Activated CD4-positive, alpha-beta T cell treated with anti-CD3 and anti-CD28 coated beads, Interleukin-2, amount 10 ng/mL, durations not matched to agents 7 days and 5 days (primary cell): ENCODE results near the gene RNF133. TPM values are rescaled to one million over a fixed set of nuclear protein-coding genes. Genes with fewer than 3 reads are reported as not detected.
"Not testable (repeated sequence)": the region's sequence is repeated elsewhere in the genome, so short reads cannot be mapped to it uniquely, and the experiment has no call there.

Source experiments
- CTCF ChIA-PET: fragments of 350-600 bp; sonication (Branson Sonifier 250); formaldehyde crosslinking; loops from one replicate; lab custom pipeline; 2021; ENCODE audit warnings: antibody characterized with exemption; lab: Charles Lee
- POLR2A ChIA-PET: fragments of 350-600 bp; sonication (Branson Sonifier 250); formaldehyde crosslinking; loops from one replicate; lab custom pipeline; 2021; ENCODE audit warnings: antibody characterized with exemption; lab: Charles Lee
- DNase-seq: peaks from one replicate; pipeline ENCODE4 v3.0.0-alpha.2; 2020
- H3K27ac Mint-ChIP-seq: one replicate; pipeline ENCODE4 v1.8.0; 2021; ENCODE audit warnings: mild to moderate bottlenecking, moderate library complexity, mixed read lengths
- H3K27me3 Mint-ChIP-seq: one replicate; pipeline ENCODE4 v1.8.0; 2021; ENCODE audit warnings: mixed read lengths
- H3K36me3 Mint-ChIP-seq: one replicate; pipeline ENCODE4 v1.8.0; 2021; ENCODE audit warnings: low read depth, mixed read lengths
- H3K4me1 Mint-ChIP-seq: one replicate; pipeline ENCODE4 v1.8.0; 2021; ENCODE audit warnings: mixed read lengths
- H3K4me3 Mint-ChIP-seq: one replicate; pipeline ENCODE4 v1.8.0; 2021; ENCODE audit warnings: mild to moderate bottlenecking, moderate library complexity, mixed read lengths
- H3K9me3 Mint-ChIP-seq: one replicate; pipeline ENCODE4 v1.8.0; 2021; ENCODE audit warnings: mixed read lengths
- total RNA-seq, 2 experiments: library from RNA; stranded (reverse); gene quantifications; one replicate each; pipeline ENCODE4 v1.2.3, GENCODE V29; 2021

Gene RNF133
- total RNA-seq, 2 experiments from 2014 or later, result not detected

GRCh38 chr7:122682815-122683550 is 15.9 kb downstream of the RNF133 start:
- Mint-ChIP-seq H3K27ac (no peak overlapping the region), H3K36me3 (no peaks in the 10 kb centered on the region), H3K27me3 (no peaks in the 10 kb centered on the region), H3K4me3 (no peak overlapping the region), H3K4me1 (no peaks in the 10 kb centered on the region), H3K9me3 (peaks cover 2% of the 10 kb centered on the region)
- ChIA-PET POLR2A (no interaction called here), CTCF (no interaction called here)
- no peak for DNase-seq

- CTCF ChIA-PET, H3K4me3 Mint-ChIP-seq, H3K36me3 Mint-ChIP-seq, H3K27ac Mint-ChIP-seq, H3K9me3 Mint-ChIP-seq, POLR2A ChIA-PET, H3K4me1 Mint-ChIP-seq, H3K27me3 Mint-ChIP-seq, DNase-seq: not testable (repeated sequence)
Measured at GRCh38 chr7:122681186-122681585, 17.7 kb downstream of the RNF133 start.

GRCh38 chr7:122679813-122680212 is 19.1 kb downstream of the RNF133 start:
- no peaks in the 10 kb centered on the region for H3K36me3 Mint-ChIP-seq
- ChIA-PET CTCF (no interaction called here), POLR2A (no interaction called here)
- no peak overlapping the region for H3K27ac Mint-ChIP-seq
- peaks cover 5% of the 10 kb centered on the region for H3K9me3 Mint-ChIP-seq
- H3K4me1 Mint-ChIP-seq, result no peaks in the 10 kb centered on the region
- H3K27me3 Mint-ChIP-seq, result no peaks in the 10 kb centered on the region
- no peak overlapping the region for H3K4me3 Mint-ChIP-seq
- no peak for DNase-seq

- H3K36me3 Mint-ChIP-seq, DNase-seq, POLR2A ChIA-PET, CTCF ChIA-PET, H3K9me3 Mint-ChIP-seq, H3K27ac Mint-ChIP-seq, H3K27me3 Mint-ChIP-seq, H3K4me3 Mint-ChIP-seq, H3K4me1 Mint-ChIP-seq: not testable (repeated sequence)
Measured at GRCh38 chr7:122679269-122679709, 19.6 kb downstream of the RNF133 start.

GRCh38 chr7:122677149-122677548 is 21.8 kb downstream of the RNF133 start:
- Mint-ChIP-seq H3K9me3 (peaks cover 7% of the 10 kb centered on the region), H3K36me3 (no peaks in the 10 kb centered on the region), H3K27ac (no peak overlapping the region), H3K4me1 (no peaks in the 10 kb centered on the region), H3K4me3 (no peak overlapping the region), H3K27me3 (no peaks in the 10 kb centered on the region)
- no peak for DNase-seq
- ChIA-PET POLR2A (no interaction called here), CTCF (interaction anchor here (0.6 to 0.7 kb wide), 2 partner anchors 10 to 54 kb away, joined by 4 read pairs; no protein-coding TSS in a partner anchor)

- ChIA-PET CTCF (no interaction called here), POLR2A (no interaction called here)
- peaks cover 8% of the 10 kb centered on the region for H3K9me3 Mint-ChIP-seq
- no peak overlapping the region for H3K27ac Mint-ChIP-seq
- no peaks in the 10 kb centered on the region for H3K36me3 Mint-ChIP-seq
- no peak overlapping the region for H3K4me3 Mint-ChIP-seq
- no peaks in the 10 kb centered on the region for H3K4me1 Mint-ChIP-seq
- DNase-seq, result no peak
- H3K27me3 Mint-ChIP-seq, result no peaks in the 10 kb centered on the region
Measured at GRCh38 chr7:122676466-122676865, 22.5 kb downstream of the RNF133 start.

- H3K4me1 Mint-ChIP-seq, result no peaks in the 10 kb centered on the region
- H3K36me3 Mint-ChIP-seq, result no peaks in the 10 kb centered on the region
- CTCF ChIA-PET, result no interaction called here
- peaks cover 9% of the 10 kb centered on the region for H3K9me3 Mint-ChIP-seq
- no peak for DNase-seq
- H3K4me3 Mint-ChIP-seq, result no peak overlapping the region
- POLR2A ChIA-PET, result no interaction called here
- H3K27me3 Mint-ChIP-seq, result no peaks in the 10 kb centered on the region
- H3K27ac Mint-ChIP-seq, result no peak overlapping the region
Measured at GRCh38 chr7:122675621-122676020, 23.3 kb downstream of the RNF133 start.

GRCh38 chr7:122675011-122675410 is 23.9 kb downstream of the RNF133 start:
- POLR2A ChIA-PET, result no interaction called here
- Mint-ChIP-seq H3K9me3 (peaks cover 9% of the 10 kb centered on the region), H3K4me3 (no peak overlapping the region), H3K27ac (no peak overlapping the region), H3K36me3 (no peaks in the 10 kb centered on the region), H3K27me3 (no peaks in the 10 kb centered on the region), H3K4me1 (no peaks in the 10 kb centered on the region)
- CTCF ChIA-PET, result no interaction called here
- no peak for DNase-seq

GRCh38 chr7:122674502-122674901 is 24.4 kb downstream of the RNF133 start:
- CTCF ChIA-PET, result no interaction called here
- Mint-ChIP-seq H3K36me3 (no peaks in the 10 kb centered on the region), H3K4me3 (no peak overlapping the region), H3K4me1 (no peaks in the 10 kb centered on the region), H3K27me3 (no peaks in the 10 kb centered on the region), H3K27ac (no peak overlapping the region), H3K9me3 (peaks cover 8% of the 10 kb centered on the region)
- DNase-seq, result no peak
- POLR2A ChIA-PET, result no interaction called here

- CTCF ChIA-PET, result no interaction called here
- POLR2A ChIA-PET, result interaction anchor here (0.6 kb wide), 1 partner anchor 1126 kb away, joined by 3 read pairs; no protein-coding TSS in a partner anchor
- H3K27ac Mint-ChIP-seq, result no peak overlapping the region
- H3K36me3 Mint-ChIP-seq, result no peaks in the 10 kb centered on the region
- no peak overlapping the region for H3K4me3 Mint-ChIP-seq
- no peaks in the 10 kb centered on the region for H3K27me3 Mint-ChIP-seq
- no peaks in the 10 kb centered on the region for H3K4me1 Mint-ChIP-seq
- DNase-seq, result no peak
- peaks cover 6% of the 10 kb centered on the region for H3K9me3 Mint-ChIP-seq
Measured at GRCh38 chr7:122673951-122674350, 25.0 kb downstream of the RNF133 start.

GRCh38 chr7:122672536-122672935 is 26.4 kb downstream of the RNF133 start:
- ChIA-PET POLR2A (no interaction called here), CTCF (no interaction called here)
- H3K27me3 Mint-ChIP-seq, result no peaks in the 10 kb centered on the region
- H3K36me3 Mint-ChIP-seq, result no peaks in the 10 kb centered on the region
- DNase-seq, result no peak
- H3K4me1 Mint-ChIP-seq, result no peaks in the 10 kb centered on the region
- H3K9me3 Mint-ChIP-seq, result peaks cover 6% of the 10 kb centered on the region
- no peak overlapping the region for H3K4me3 Mint-ChIP-seq
- no peak overlapping the region for H3K27ac Mint-ChIP-seq

- Mint-ChIP-seq H3K27ac (no peak overlapping the region), H3K27me3 (no peaks in the 10 kb centered on the region), H3K4me3 (no peak overlapping the region), H3K9me3 (no peaks in the 10 kb centered on the region), H3K36me3 (no peaks in the 10 kb centered on the region), H3K4me1 (no peaks in the 10 kb centered on the region)
- CTCF ChIA-PET, result no interaction called here
- DNase-seq, result no peak
- POLR2A ChIA-PET, result no interaction called here
Measured at GRCh38 chr7:122663733-122664132, 35.2 kb downstream of the RNF133 start.

- ChIA-PET CTCF (interaction anchor here (0.5 kb wide), 1 partner anchor 17 kb away, joined by 3 read pairs; no protein-coding TSS in a partner anchor), POLR2A (no interaction called here)
- Mint-ChIP-seq H3K36me3 (no peaks in the 10 kb centered on the region), H3K27me3 (no peaks in the 10 kb centered on the region), H3K9me3 (no peaks in the 10 kb centered on the region), H3K27ac (no peak overlapping the region), H3K4me1 (no peaks in the 10 kb centered on the region), H3K4me3 (no peak overlapping the region)
- DNase-seq, result no peak
Measured at GRCh38 chr7:122658856-122659255, 40.1 kb downstream of the RNF133 start.

- H3K4me3 Mint-ChIP-seq, result no peak overlapping the region
- H3K27me3 Mint-ChIP-seq, result no peaks in the 10 kb centered on the region
Measured at GRCh38 chr7:122653685-122654084, 45.2 kb downstream of the RNF133 start.

More at GRCh38 chr7:122653685-122654084, 45.2 kb downstream of the RNF133 start:
- H3K27ac Mint-ChIP-seq, result no peak overlapping the region
- H3K36me3 Mint-ChIP-seq, result no peaks in the 10 kb centered on the region
- POLR2A ChIA-PET, result no interaction called here
- H3K9me3 Mint-ChIP-seq, result no peaks in the 10 kb centered on the region
- DNase-seq, result no peak
- CTCF ChIA-PET, result no interaction called here
- H3K4me1 Mint-ChIP-seq, result no peaks in the 10 kb centered on the region
